CD4-positive, alpha-beta T cell treated with Interleukin-21 for 1 hour (primary cell): ENCODE results near the gene REC8.

Experiments
- DNase-seq: peaks from one replicate; pipeline ENCODE4 v3.0.0-alpha.2; 2020

Gene REC8

GRCh38 chr14:24160850-24161804, 10.8 kb upstream of the REC8 start, which contains the start of gene IRF9:
Gene IRF9 (plus strand): TSS chr14:24161265. CDS start chr14:24162145, 880 bp downstream.
- peak; percentile 99 for DNase-seq

- no peak for DNase-seq
These were observed 9.8 kb upstream of the REC8 start for GRCh38 chr14:24162093-24162492.

- DNase-seq = no peak
These were observed 7.3 kb upstream of the REC8 start for GRCh38 chr14:24164518-24164991.

- no peak for DNase-seq
These were observed 6.1 kb upstream of the REC8 start for GRCh38 chr14:24165785-24166184.

GRCh38 chr14:24167469-24168114, 4.3 kb upstream of the REC8 start:
- no peak for DNase-seq

GRCh38 chr14:24172261-24172860, 481 bp downstream of the REC8 start:
- no peak for DNase-seq

GRCh38 chr14:24172871-24173281, 996 bp downstream of the REC8 start:
- DNase-seq = no peak

GRCh38 chr14:24176599-24176998, 4.7 kb downstream of the REC8 start:
- no peak for DNase-seq

GRCh38 chr14:24177041-24177825, 5.4 kb downstream of the REC8 start:
- DNase-seq = no peak

- DNase-seq = no peak
These were observed 6.0 kb downstream of the REC8 start for GRCh38 chr14:24177891-24178290.

- no peak for DNase-seq
These were observed 6.7 kb downstream of the REC8 start for GRCh38 chr14:24178399-24179178.

GRCh38 chr14:24179294-24179960, 7.5 kb downstream of the REC8 start:
- no peak for DNase-seq

- no peak for DNase-seq
These were observed 8.3 kb downstream of the REC8 start for GRCh38 chr14:24179961-24180796.

GRCh38 chr14:24181371-24182077, 9.6 kb downstream of the REC8 start:
- DNase-seq = no peak

- no peak for DNase-seq
These were observed 10.4 kb downstream of the REC8 start for GRCh38 chr14:24182110-24182882.

GRCh38 chr14:24183014-24183481, 11.2 kb downstream of the REC8 start:
- no peak for DNase-seq

GRCh38 chr14:24184104-24184970, 12.5 kb downstream of the REC8 start:
- no peak for DNase-seq

- DNase-seq = no peak
These were observed 13.1 kb downstream of the REC8 start for GRCh38 chr14:24185026-24185425.
